Renal cortical epithelial cell (primary cell): ENCODE measurements around the gene GARIN3. TPM values are rescaled to one million over a fixed set of nuclear protein-coding genes. Genes with fewer than 3 reads are reported as not detected.

ENCODE experiments used
- DNase-seq: peaks from one replicate; pipeline ENCODE4 v3.0.0-alpha.2; 2011; ENCODE audit warnings: low read depth
- total RNA-seq: library from RNA; depleted of rRNA; stranded (reverse); fragments of >200 nt; gene quantifications from 2 replicates; pipeline ENCODE4 v1.2.3, GENCODE V29; 2014

Gene GARIN3
- total RNA-seq, 1 donor from 2014 or later: not detected

DNA sequence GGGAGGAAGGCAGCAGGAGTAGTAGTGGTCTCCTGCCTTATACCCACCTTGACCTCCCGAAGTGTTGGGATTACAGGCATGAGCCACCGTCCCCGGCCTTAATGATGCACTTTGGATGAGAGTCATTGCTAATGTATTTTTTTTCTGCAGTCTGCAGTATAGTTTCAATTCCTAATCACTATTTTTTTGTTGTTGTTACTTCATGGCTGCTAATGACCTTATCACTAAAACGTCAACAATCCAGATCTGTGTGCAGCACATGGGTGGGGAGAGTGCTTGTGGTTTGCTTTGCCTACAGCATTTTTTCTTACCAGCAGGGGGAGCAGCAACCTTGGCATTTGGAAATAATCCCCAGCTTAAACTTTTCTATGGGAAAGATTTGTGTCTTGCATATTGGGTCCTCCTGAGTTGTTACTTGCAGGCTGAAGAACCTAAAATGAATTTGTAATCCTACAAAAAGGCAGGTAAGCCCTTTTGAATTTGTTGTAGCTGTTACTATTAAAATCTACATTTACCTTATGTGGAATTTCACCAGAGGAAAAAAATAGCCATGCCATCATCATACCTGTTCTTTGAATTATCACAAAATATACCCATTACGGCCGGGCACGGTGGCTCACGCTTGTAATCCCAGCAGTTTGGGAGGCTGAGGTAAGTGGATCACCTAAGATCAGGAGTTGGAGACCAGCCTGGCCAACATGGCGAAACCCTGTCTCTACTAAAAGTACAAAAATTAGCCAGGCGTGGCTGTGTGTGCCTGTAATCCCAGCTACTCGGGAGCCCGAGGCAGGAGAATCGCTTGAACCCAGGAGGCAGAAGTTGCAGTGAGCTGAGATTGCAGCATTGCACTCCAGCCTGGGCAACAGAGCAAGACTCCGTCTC lies 17.1 kb downstream of the GARIN3 start:
- DNase-seq: peak; percentile 57

DNA sequence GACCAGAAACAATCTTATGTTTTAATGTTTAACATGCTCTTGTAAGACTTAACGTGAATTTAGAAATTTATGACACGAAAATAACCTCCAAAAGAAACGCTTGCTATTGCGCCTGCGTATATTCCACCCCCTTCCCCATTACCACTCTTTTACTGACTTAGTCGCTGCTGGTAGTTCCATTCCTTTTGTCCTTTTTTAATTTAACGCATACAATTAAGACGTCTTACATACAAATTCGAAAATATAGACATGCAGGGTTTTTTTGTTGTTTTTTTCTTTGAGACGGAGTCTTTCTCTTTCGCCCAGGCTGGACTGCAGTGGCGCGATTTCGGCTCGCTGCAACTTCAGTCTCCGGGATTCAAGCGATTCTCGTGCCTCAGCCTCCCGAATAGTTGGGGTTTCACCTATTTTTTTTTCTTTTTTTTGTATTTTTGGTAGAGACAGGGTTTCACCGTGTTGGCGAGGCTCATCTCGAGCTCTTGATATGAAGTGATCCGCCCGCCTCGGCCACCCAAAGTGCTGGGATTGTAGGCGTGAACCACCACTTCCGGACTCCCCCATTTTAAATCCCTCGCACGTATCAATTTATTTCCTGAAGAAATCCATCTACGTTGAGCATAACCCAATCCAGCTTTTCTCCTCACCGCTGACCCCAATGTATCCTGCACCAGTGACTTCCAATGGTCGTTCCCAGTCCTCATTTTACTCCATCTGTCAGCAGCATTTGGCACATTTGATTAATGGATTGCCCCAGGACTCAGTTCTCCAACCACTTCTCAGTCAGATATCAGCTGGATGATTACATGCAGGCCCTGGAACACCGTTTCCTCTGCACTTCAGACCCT lies 22.7 kb downstream of the GARIN3 start:
- DNase-seq: no peak

DNA sequence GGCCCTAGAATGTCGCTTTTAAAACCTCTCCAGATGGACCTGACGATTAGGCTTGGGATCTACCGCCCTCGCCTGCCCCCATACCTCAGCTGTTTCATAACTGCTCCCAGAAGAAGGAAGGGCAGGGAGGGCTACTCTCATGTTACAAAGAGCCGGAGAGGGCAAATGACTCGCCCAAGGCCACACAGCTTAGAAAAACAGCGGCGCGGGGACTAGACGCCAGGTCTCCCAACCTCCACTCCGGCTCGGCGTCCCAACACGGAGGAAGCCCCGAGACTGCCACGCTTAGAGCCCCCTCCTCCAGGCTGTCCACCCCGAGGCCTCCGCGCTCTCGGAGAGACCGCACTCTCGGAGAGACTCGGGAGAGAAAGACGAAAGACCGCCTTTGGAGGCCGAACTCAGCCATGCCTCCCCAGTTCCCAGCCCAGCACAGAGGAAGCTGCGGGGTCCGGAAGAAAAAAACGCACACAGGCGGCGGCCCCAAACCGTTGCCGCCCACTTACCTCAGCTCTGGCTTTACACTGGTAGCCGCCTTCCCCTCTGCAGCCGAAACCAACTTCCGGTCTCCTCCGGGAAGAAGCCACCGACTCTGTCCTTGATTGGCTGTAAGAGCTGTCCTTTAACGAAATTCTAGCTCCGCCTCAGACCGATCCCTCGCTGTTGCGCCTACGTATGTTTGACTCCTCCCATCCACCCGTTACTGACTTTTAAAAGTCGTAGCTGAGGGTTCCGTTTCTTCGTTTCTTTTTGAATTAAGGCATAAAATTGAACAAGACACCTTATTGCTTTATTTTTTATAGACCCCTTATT lies 23.5 kb downstream of the GARIN3 start, which contains the start of gene MED7:
MED7 (minus strand) TSS at position 549 of the 810 bp plus-strand sequence. CDS start 3,434 bp downstream, outside the sequence.
- DNase-seq: peak; percentile 99

- DNase-seq: peak; percentile 19
Observed at GRCh38 chr5:157137691-157138090, 28.4 kb downstream of the GARIN3 start.

DNA sequence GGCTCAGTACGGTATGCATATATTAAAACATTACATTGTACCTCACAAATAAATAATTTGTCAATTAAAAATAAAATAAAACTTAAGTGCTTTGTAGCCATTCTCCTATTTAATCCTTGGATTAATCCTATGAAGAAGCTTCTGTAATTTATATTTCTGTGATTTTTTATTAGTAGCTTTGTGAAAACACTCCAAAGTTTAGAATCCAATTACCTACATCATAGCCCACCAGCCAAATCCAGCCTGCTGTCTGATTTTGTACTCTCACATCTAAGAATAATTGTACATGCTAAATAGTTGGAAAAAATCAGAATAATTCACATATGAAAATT lies 33.8 kb downstream of the GARIN3 start:
- no peak for DNase-seq

GRCh38 chr5:157130925-157131324 lies 35.1 kb downstream of the GARIN3 start:
- DNase-seq: peak; percentile 48

DNA sequence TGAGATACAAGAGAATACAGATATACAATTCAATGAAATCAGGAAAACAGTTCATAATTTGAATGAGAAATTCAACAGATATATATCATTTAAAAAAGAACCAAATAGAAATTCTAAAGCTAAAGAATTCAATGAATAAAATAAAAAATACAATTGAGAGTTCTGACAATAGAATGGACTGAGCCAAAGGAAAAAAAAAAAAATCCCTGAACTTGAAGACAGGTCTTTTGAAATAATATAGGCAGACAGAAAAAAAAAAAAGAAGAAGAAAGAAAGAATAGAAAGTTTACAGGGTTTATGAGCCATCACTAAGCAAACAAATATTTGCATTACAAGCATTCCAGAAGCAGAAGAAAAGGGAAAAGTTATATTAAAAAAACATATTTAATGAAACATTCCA lies 44.4 kb downstream of the GARIN3 start:
- DNase-seq: no peak

DNA sequence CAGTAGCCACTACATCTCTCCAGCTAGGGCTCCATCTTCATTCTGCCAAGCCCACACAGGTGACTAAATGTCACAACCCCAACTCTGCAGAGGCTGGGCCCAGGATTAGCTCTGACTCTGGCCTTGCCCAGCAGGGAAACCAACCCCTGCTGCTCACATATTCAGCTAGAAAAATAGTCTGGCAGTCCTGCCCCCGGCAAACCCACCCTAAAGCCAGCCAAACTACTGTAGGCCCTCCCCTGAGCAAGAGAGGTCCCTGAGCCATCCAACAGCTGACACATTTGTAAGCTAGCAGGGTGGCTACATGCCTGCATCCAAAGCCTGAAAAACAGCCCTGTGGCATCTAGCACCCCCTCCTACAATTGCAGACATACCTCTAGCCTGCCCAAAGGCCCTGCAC lies 46.0 kb downstream of the GARIN3 start:
- DNase-seq: no peak

DNA sequence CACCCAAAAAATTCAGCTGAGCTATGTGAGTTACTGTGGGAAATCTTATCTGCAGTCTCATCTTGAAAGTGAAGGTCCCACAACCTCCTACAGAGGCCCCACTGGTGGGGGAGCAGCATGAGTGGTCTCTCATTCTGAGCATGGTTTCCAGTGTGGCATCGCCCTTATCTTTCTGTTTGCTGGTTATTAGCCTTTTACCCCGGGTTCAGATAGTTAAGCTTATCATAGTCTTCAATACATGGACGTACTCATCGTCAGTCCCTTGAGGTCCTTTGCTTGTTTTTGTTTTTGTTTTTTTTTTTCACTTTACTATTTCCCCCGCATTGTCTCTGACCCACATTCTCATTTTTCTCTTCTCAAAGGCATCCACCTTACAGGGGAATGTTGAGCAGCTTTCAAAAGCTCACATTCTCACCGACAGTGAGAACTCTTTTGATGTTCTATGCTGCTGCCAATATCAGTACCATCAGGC lies 49.5 kb downstream of the GARIN3 start:
- DNase-seq: no peak

DNA sequence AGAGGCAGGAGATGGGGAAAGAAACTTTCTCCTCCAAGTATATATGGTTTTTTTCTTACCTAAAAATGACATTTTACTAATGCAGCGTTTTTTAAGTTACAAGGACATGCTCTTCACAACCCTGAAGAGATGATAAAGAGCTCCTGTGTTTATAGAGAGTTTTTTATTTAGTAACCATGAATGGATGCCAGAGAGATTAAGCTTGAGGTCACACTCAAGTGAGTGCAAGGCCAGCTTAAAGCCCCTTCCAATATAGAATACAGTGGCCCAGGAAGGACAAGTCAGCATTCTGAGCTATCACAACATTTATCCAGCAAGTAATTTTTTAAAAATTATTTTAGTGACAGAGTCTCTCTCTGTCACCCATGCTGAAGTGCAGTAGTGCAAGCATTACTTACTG lies 50.6 kb downstream of the GARIN3 start:
- DNase-seq: no peak

DNA sequence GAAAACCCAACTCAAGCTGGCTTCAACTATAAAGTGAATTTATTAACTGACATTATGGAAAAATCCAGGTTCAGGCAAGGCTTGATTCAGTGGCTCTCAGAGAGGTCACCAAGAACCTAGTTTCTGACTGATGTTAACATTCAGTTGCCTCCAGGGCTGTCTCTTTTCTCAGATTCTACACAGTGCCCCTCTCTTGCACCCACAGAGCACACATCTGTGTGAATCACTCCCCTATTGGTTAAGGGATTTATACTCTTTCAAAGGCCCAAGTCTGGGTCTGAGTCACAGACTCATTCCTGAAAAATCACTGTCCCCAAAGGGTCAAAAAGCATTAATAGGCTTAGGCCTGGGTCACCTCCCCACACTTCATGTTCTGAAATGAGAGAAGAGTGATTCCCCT lies 51.1 kb downstream of the GARIN3 start:
- peak; percentile 46 for DNase-seq

GRCh38 chr5:157113002-157113401 lies 53.1 kb downstream of the GARIN3 start:
- DNase-seq: no peak

Other genes starting within 250 kb of the GARIN3 start
- 0.35 and 1.3 TPM in 2 replicates for gene TIMD4, start 203.0 kb downstream of the GARIN3 start, total RNA-seq
- gene HAVCR1, start 107.1 kb downstream of the GARIN3 start, total RNA-seq: 289 and 397 TPM in 2 replicates
- gene HAVCR2, start 57.2 kb downstream of the GARIN3 start, total RNA-seq: 2.0 and 8.2 TPM in 2 replicates
- 20.8 and 22.2 TPM in 2 replicates for gene MED7, start 23.4 kb downstream of the GARIN3 start, total RNA-seq
- 0.05 TPM in 1 of 2 replicates, not detected in the other for gene ITK, start 14.6 kb upstream of the GARIN3 start, total RNA-seq
- 38.7 and 57.9 TPM in 2 replicates for gene CYFIP2, start 99.9 kb upstream of the GARIN3 start, total RNA-seq